Fibroblast of lung (primary cell): ENCODE results near the gene IFT81. TPM values are rescaled to one million over a fixed set of nuclear protein-coding genes. Genes with fewer than 3 reads are reported as not detected.
"Not testable (repeated sequence)": the region's sequence is repeated elsewhere in the genome, so short reads cannot be mapped to it uniquely, and the experiment has no call there.

Experiments
- DNase-seq, 2 donors: peaks; one replicate each; pipeline versions ENCODE4 v3.0.0 to v3.0.0-alpha.2; 2010; ENCODE audit warnings: low read depth in 2 of 2
- H2AFZ ChIP-seq: 2 replicates; pipeline ENCODE4 v1.5.1; 2012; ENCODE audit warnings: low read length, control low read depth, inconsistent platforms
- H3K27ac ChIP-seq: 2 replicates; pipeline ENCODE4 v1.5.1; 2011; ENCODE audit warnings: low read length, control low read depth; ENCODE audit not compliant: insufficient read depth
- H3K27me3 ChIP-seq: 2 replicates; pipeline ENCODE4 v1.5.1; 2011; ENCODE audit warnings: mild to moderate bottlenecking, low read length; ENCODE audit not compliant: control insufficient read depth, insufficient read depth
- H3K36me3 ChIP-seq: 2 replicates; pipeline ENCODE4 v1.5.1; 2011; ENCODE audit warnings: low read length; ENCODE audit not compliant: control insufficient read depth, insufficient read depth
- H3K4me1 ChIP-seq: 2 replicates; pipeline ENCODE4 v1.5.1; 2011; ENCODE audit warnings: low read length; ENCODE audit not compliant: control insufficient read depth, insufficient read depth; ENCODE audit errors: extremely low read depth
- H3K4me2 ChIP-seq: 2 replicates; pipeline ENCODE4 v1.5.1; 2011; ENCODE audit warnings: low read length, control low read depth; ENCODE audit not compliant: insufficient read depth; ENCODE audit errors: extremely low read depth
- H3K4me3 ChIP-seq, 4 experiments: fragments of 200-600 bp in 1 of 4; sonication (generic) in 1 of 4; replicated peaks in 1 of 4; 2 replicates each; pipeline ENCODE4 v1.5.1; 2011 to 2016; ENCODE audit warnings: low read length in 4 of 4, low read depth in 3 of 4, mild to moderate bottlenecking in 3 of 4, control low read depth in 2 of 4, inconsistent platforms in 1 of 4, mixed read lengths in 1 of 4; ENCODE audit not compliant: insufficient read depth in 1 of 4; ENCODE audit errors: control extremely low read depth in 1 of 4
- H3K79me2 ChIP-seq: 2 replicates; pipeline ENCODE4 v1.5.1; 2012; ENCODE audit warnings: mild to moderate bottlenecking, low read length, inconsistent platforms; ENCODE audit not compliant: control insufficient read depth, insufficient read depth
- H3K9ac ChIP-seq: 2 replicates; pipeline ENCODE4 v1.5.1; 2011; ENCODE audit warnings: mild to moderate bottlenecking, low read length, control low read depth; ENCODE audit not compliant: insufficient read depth
- H3K9me3 ChIP-seq: 2 replicates; pipeline ENCODE4 v1.5.1; 2012; ENCODE audit warnings: low read depth, low read length; ENCODE audit not compliant: control insufficient read depth, insufficient read depth
- H4K20me1 ChIP-seq: 2 replicates; pipeline ENCODE4 v1.5.1; 2011; ENCODE audit warnings: low read length; ENCODE audit not compliant: control insufficient read depth, insufficient read depth; ENCODE audit errors: extremely low read depth
- CTCF ChIP-seq, 2 donors: IDR thresholded peaks in 1 of 2; conservative IDR thresholded peaks in 1 of 2; 1 replicate in 1 of 2; 2 replicates in 1 of 2; pipeline ENCODE4 v1.5.1; 2011 to 2012; ENCODE audit warnings: low read length in 2 of 2, control low read depth in 1 of 2, inconsistent platforms in 1 of 2, low read depth in 1 of 2, mild to moderate bottlenecking in 1 of 2
- EZH2 ChIP-seq: IDR thresholded peaks from 2 replicates; pipeline ENCODE4 v1.5.1; 2012; ENCODE audit warnings: low read length, control low read depth, mild to moderate bottlenecking; ENCODE audit errors: missing control alignments
- polyA plus RNA-seq, 2 donors: library from polyadenylated mRNA; depleted of rRNA in 1 of 2; stranded (reverse) in 1 of 2; unstranded in 1 of 2; fragments of >200 nt; gene quantifications; 2 replicates each; pipeline ENCODE4 v1.2.1, GENCODE V29; 2011 to 2012; ENCODE audit warnings: missing spikeins in 1 of 2
- total RNA-seq: library from RNA; depleted of rRNA; stranded (reverse); fragments of >200 nt; gene quantifications from 2 replicates; pipeline ENCODE4 v1.2.1, GENCODE V29; 2014

IFT81 gene
- total and polyA plus RNA-seq, 2 donors (not counting 1 experiment from before 2014, with no cell fraction given): 17.7 to 23.6 TPM

GRCh38 chr12:110203546-110203945 is 79.4 kb downstream of the IFT81 start:
- Histone ChIP-seq H3K4me1 (peaks cover 12% of the 10 kb centered on the region), H3K9me3 (no peaks in the 10 kb centered on the region), H3K36me3 (peaks cover 1% of the 10 kb centered on the region), H2AFZ (no peak overlapping the region), H3K27me3 (no peaks in the 10 kb centered on the region), H3K27ac (no peak overlapping the region), H3K9ac (no peak overlapping the region), H4K20me1 (no peaks in the 10 kb centered on the region), H3K79me2 (no peaks in the 10 kb centered on the region), H3K4me2 (no peak overlapping the region), H3K4me3 (no peak overlapping the region)
- TF ChIP-seq CTCF (conservative IDR thresholded peaks at IDR 0.05 in 1 of 2, IDR thresholded peaks at IDR 0.05 in 1 of 2; ENCODE audit: low read depth in 1 of 2, low read length in 2 of 2) (no peak), EZH2 (no peak)
- no peak for DNase-seq

GRCh38 chr12:110205931-110206330 is 81.8 kb downstream of the IFT81 start:
- H3K36me3 ChIP-seq: peaks cover 1% of the 10 kb centered on the region

GRCh38 chr12:110211639-110212536 is 87.7 kb downstream of the IFT81 start:
- H3K9ac ChIP-seq, H3K4me3 ChIP-seq, H3K9me3 ChIP-seq, H3K79me2 ChIP-seq, H3K4me1 ChIP-seq, H4K20me1 ChIP-seq, H2AFZ ChIP-seq, H3K4me2 ChIP-seq, H3K27me3 ChIP-seq, H3K36me3 ChIP-seq: not testable (repeated sequence)
- peak overlapping the region; percentile 66 for H3K27ac ChIP-seq
- peak; percentile 89 to 93 for DNase-seq

More at GRCh38 chr12:110205931-110206330, 81.8 kb downstream of the IFT81 start:
- Histone ChIP-seq H4K20me1 (no peaks in the 10 kb centered on the region), H3K9me3 (no peaks in the 10 kb centered on the region), H3K79me2 (no peaks in the 10 kb centered on the region), H3K4me2 (no peak overlapping the region), H2AFZ (no peak overlapping the region), H3K9ac (no peak overlapping the region), H3K27ac (no peak overlapping the region), H3K27me3 (no peaks in the 10 kb centered on the region), H3K4me3 (no peak overlapping the region), H3K4me1 (peaks cover 2% of the 10 kb centered on the region)
- DNase-seq: no peak
- TF ChIP-seq CTCF (conservative IDR thresholded peaks at IDR 0.05 in 1 of 2, IDR thresholded peaks at IDR 0.05 in 1 of 2; ENCODE audit: low read depth in 1 of 2, low read length in 2 of 2) (no peak), EZH2 (no peak)
